HCT116 (cell line): ENCODE measurements around the gene ABTB2. TPM values are rescaled to one million over a fixed set of nuclear protein-coding genes. Genes with fewer than 3 reads are reported as not detected.

ENCODE experiments used
- ELF1 ChIP-seq: IDR thresholded peaks from 2 replicates; pipeline ENCODE4 v1.6.1; 2012; ENCODE audit warnings: low read depth, borderline replicate concordance
- FOSL1 ChIP-seq: IDR thresholded peaks from 2 replicates; pipeline ENCODE4 v1.6.1; 2012; ENCODE audit warnings: low read depth
- SP1 ChIP-seq: IDR thresholded peaks from 2 replicates; pipeline ENCODE4 v1.6.1; 2012; ENCODE audit warnings: low read depth
- total RNA-seq: library from RNA; stranded (reverse); gene quantifications from one replicate; pipeline ENCODE4 v1.2.1, GENCODE V29; 2021; ENCODE audit not compliant: unreplicated experiment
- TF ChIP-seq, protein P1 (sequence below): IDR thresholded peaks from 2 replicates; pipeline ENCODE4 v1.6.1; 2011; ENCODE audit warnings: mild to moderate bottlenecking, low read length, moderate library complexity; ENCODE audit not compliant: insufficient replicate concordance; ENCODE audit errors: extremely low read depth
- TF ChIP-seq, protein P2 (sequence below), 3 experiments: fragments of 200-600 bp in 1 of 3; sonication (generic) in 1 of 3; IDR thresholded peaks in 2 of 3; conservative IDR thresholded peaks in 1 of 3; 2 replicates each; pipeline ENCODE4 v1.5.1; 2012 to 2017; ENCODE audit warnings: low read depth in 2 of 3, low read length in 2 of 3, antibody characterized with exemption in 1 of 3, borderline replicate concordance in 1 of 3, control low read depth in 1 of 3, mild to moderate bottlenecking in 1 of 3, mixed read lengths in 1 of 3, mixed run types in 1 of 3, moderate library complexity in 1 of 3; ENCODE audit not compliant: insufficient read depth in 1 of 3
- TF ChIP-seq, protein P3 (sequence below): IDR thresholded peaks from 2 replicates; pipeline ENCODE4 v1.6.1; 2012
- TF ChIP-seq, protein P4 (sequence below): IDR thresholded peaks from 2 replicates; pipeline ENCODE4 v1.6.1; 2012; ENCODE audit warnings: low read depth

ABTB2 gene
- total RNA-seq, 1 experiment from 2014 or later = 6.8 TPM

DNA sequence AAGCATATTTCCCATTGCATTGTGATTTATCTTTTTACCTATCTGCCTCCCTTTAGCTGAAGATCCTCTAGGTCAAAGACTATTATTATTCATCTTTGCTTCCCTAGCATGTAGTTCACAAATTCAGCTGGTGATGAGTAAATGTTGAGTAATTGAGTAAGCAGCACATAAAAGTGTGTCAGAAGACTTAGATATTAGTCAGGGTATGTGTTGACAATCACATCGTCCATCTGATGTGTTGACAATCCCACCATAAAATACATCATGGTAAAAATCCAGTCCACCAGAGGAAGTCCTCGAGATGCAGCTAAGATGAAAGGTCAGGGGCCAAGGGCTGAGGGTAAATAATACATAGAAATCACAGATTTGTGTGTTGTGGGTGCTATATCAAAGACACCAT, 22.9 kb upstream of the ABTB2 start (continued):
- TF ChIP-seq, protein P1, sequence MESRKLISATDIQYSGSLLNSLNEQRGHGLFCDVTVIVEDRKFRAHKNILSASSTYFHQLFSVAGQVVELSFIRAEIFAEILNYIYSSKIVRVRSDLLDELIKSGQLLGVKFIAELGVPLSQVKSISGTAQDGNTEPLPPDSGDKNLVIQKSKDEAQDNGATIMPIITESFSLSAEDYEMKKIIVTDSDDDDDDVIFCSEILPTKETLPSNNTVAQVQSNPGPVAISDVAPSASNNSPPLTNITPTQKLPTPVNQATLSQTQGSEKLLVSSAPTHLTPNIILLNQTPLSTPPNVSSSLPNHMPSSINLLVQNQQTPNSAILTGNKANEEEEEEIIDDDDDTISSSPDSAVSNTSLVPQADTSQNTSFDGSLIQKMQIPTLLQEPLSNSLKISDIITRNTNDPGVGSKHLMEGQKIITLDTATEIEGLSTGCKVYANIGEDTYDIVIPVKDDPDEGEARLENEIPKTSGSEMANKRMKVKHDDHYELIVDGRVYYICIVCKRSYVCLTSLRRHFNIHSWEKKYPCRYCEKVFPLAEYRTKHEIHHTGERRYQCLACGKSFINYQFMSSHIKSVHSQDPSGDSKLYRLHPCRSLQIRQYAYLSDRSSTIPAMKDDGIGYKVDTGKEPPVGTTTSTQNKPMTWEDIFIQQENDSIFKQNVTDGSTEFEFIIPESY = no peak
- TF ChIP-seq FOSL1 (peak; percentile 97), ELF1 (no peak), SP1 (peak; percentile 75)
- TF ChIP-seq, protein P2, sequence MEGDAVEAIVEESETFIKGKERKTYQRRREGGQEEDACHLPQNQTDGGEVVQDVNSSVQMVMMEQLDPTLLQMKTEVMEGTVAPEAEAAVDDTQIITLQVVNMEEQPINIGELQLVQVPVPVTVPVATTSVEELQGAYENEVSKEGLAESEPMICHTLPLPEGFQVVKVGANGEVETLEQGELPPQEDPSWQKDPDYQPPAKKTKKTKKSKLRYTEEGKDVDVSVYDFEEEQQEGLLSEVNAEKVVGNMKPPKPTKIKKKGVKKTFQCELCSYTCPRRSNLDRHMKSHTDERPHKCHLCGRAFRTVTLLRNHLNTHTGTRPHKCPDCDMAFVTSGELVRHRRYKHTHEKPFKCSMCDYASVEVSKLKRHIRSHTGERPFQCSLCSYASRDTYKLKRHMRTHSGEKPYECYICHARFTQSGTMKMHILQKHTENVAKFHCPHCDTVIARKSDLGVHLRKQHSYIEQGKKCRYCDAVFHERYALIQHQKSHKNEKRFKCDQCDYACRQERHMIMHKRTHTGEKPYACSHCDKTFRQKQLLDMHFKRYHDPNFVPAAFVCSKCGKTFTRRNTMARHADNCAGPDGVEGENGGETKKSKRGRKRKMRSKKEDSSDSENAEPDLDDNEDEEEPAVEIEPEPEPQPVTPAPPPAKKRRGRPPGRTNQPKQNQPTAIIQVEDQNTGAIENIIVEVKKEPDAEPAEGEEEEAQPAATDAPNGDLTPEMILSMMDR (IDR thresholded peaks at IDR 0.05 in 2 of 3, conservative IDR thresholded peaks at IDR 0.05 in 1 of 3; ENCODE audit: borderline replicate concordance in 1 of 3, insufficient read depth in 1 of 3, low read depth in 2 of 3, low read length in 2 of 3) = no peak
- TF ChIP-seq, protein P3, sequence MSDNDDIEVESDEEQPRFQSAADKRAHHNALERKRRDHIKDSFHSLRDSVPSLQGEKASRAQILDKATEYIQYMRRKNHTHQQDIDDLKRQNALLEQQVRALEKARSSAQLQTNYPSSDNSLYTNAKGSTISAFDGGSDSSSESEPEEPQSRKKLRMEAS = peak; percentile 40; the same call in 1 of the 2 replicates
- TF ChIP-seq, protein P4, sequence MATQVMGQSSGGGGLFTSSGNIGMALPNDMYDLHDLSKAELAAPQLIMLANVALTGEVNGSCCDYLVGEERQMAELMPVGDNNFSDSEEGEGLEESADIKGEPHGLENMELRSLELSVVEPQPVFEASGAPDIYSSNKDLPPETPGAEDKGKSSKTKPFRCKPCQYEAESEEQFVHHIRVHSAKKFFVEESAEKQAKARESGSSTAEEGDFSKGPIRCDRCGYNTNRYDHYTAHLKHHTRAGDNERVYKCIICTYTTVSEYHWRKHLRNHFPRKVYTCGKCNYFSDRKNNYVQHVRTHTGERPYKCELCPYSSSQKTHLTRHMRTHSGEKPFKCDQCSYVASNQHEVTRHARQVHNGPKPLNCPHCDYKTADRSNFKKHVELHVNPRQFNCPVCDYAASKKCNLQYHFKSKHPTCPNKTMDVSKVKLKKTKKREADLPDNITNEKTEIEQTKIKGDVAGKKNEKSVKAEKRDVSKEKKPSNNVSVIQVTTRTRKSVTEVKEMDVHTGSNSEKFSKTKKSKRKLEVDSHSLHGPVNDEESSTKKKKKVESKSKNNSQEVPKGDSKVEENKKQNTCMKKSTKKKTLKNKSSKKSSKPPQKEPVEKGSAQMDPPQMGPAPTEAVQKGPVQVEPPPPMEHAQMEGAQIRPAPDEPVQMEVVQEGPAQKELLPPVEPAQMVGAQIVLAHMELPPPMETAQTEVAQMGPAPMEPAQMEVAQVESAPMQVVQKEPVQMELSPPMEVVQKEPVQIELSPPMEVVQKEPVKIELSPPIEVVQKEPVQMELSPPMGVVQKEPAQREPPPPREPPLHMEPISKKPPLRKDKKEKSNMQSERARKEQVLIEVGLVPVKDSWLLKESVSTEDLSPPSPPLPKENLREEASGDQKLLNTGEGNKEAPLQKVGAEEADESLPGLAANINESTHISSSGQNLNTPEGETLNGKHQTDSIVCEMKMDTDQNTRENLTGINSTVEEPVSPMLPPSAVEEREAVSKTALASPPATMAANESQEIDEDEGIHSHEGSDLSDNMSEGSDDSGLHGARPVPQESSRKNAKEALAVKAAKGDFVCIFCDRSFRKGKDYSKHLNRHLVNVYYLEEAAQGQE = no peak
